K562 (cell line): ENCODE results near the gene GLIS2. TPM values are rescaled to one million over a fixed set of nuclear protein-coding genes. Genes with fewer than 3 reads are reported as not detected.

Experiments
- BCOR ChIP-seq: fragments of 450-650 bp; IDR thresholded peaks from 2 replicates; pipeline ENCODE4 v1.6.1; 2016
- CBX1 ChIP-seq: sonication (generic); IDR thresholded peaks from 2 replicates; pipeline ENCODE4 v1.6.1; 2016; ENCODE audit warnings: antibody characterized with exemption, low read depth, mild to moderate bottlenecking
- HLTF ChIP-seq: fragments of 450-650 bp; IDR thresholded peaks from 2 replicates; pipeline ENCODE4 v1.6.1; 2016
- PHTF2 ChIP-seq: fragments of 250-450 bp; sonication (Bioruptor Pico); IDR thresholded peaks from 2 replicates; pipeline ENCODE4 v1.5.0; 2021; ENCODE audit warnings: mild to moderate bottlenecking
- RAD21 ChIP-seq, 2 experiments: fragments of 250-450 bp in 1 of 2; fragments of 450-650 bp in 1 of 2; sonication (Bioruptor Pico) in 1 of 2; formaldehyde crosslinking in 1 of 2; IDR thresholded peaks in 1 of 2; conservative IDR thresholded peaks in 1 of 2; 2 replicates each; pipeline versions ENCODE4 v1.4.0 to v1.8.0; 2020 to 2022; ENCODE audit warnings: mild to moderate bottlenecking in 2 of 2, moderate library complexity in 1 of 2
- RBM39 ChIP-seq: fragments of 200-400 bp; formaldehyde crosslinking; optimal IDR thresholded peaks from 2 replicates; pipeline ENCODE3; 2018; ENCODE audit warnings: low read depth, low read length
- WHSC1 ChIP-seq: IDR thresholded peaks from one replicate; pipeline ENCODE4 v1.6.1; 2012; ENCODE audit warnings: low read length, control low read depth, inconsistent platforms
- polyA plus RNA-seq, 8 experiments: library from polyadenylated mRNA; depleted of rRNA in 4 of 8; stranded (reverse) in 5 of 8; unstranded in 3 of 8; fragments of >200 nt; fragmentation: Nextera tagmentation in 2 of 8; fragmentation: Illumina TruSeq in 1 of 8; extraction: Ambion mirVana in 2 of 8; extraction: Trizol in 1 of 8; gene quantifications; 2 replicates each; pipeline versions ENCODE4 v1.2.1 to v1.2.3, GENCODE V29; 2011 to 2014; ENCODE audit warnings: inconsistent platforms in 1 of 8, missing spikeins in 1 of 8
- total RNA-seq, 7 experiments: library from RNA; depleted of rRNA in 6 of 7; stranded (reverse); fragments of >200 nt in 6 of 7; fragmentation: Illumina TruSeq in 2 of 7; extraction: Trizol in 2 of 7; gene quantifications; 2 replicates each; pipeline versions ENCODE4 v1.2.1 to v1.2.3, GENCODE V29; 2011 to 2021; ENCODE audit warnings: low replicate concordance in 1 of 7
- TF ChIP-seq, protein P1 (sequence below): sonication (generic); formaldehyde crosslinking; IDR thresholded peaks from 2 replicates; pipeline ENCODE4 v1.8.1; 2023; ENCODE audit warnings: mild to moderate bottlenecking, missing genetic modification reagents
- TF ChIP-seq, protein P2 (sequence below): IDR thresholded peaks from 2 replicates; pipeline ENCODE4 v1.6.1; 2012; ENCODE audit warnings: low read depth, low read length, improper control_type of control experiment, borderline replicate concordance
- TF ChIP-seq, protein P3 (sequence below), 3 experiments: IDR thresholded peaks in 2 of 3; conservative IDR thresholded peaks in 1 of 3; 2 replicates each; pipeline ENCODE4 v1.5.1; 2011 to 2012; ENCODE audit warnings: low read length in 3 of 3, mild to moderate bottlenecking in 3 of 3, control low read depth in 2 of 3, improper control_type of control experiment in 1 of 3, inconsistent platforms in 1 of 3, low read depth in 1 of 3, mixed read lengths in 1 of 3, moderate library complexity in 1 of 3; ENCODE audit not compliant: insufficient read depth in 2 of 3
- TF ChIP-seq, protein P4 (sequence below): sonication (generic); formaldehyde crosslinking; IDR thresholded peaks from 2 replicates; pipeline ENCODE4 v1.8.0; 2022; ENCODE audit warnings: missing genetic modification reagents, mild to moderate bottlenecking, moderate library complexity, borderline replicate concordance

The GLIS2 gene
- total and polyA plus RNA-seq, 9 of the 15 experiments (the other 6 are each of a cell fraction or from before 2014, with no cell fraction given), result 0.10 to 9.0 (median 0.57) TPM

DNA sequence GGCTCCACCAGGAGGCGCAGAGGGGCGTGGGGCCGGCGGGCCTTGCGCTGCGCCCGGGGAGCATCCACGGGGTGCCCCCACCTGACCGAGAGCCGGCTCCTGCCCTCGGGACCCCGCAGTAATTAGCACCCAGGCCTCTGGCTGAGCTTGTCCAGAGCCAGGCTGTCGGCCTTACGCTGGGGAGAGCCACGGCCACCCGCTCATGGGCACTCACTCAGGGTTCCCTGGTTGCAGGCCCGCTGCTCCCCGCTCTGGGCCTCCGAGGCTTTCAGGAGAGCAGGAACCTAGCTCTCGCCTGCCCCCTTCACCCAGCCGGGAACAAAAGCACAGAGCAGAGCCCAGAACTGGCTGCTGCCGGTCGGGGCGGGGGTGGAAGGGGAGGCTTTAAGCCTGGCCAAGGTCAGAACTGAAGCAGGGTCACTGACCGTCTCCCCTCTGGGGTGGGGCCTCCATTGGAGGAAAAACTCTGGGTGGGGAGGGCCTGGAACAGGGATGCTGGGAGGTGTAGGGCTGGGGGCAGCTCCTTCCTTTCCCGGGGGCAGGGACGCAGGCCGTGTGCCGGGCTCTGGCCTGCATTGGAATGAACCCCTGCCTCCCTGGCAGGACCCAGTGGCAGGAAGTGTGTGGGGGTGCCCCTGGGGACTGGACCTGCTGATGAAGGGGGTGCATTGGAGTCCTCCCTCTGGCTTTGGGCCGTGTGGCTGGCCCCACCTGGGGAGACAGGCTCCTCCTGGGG is 12.3 kb downstream of the GLIS2 start (continued):
- TF ChIP-seq, protein P1, sequence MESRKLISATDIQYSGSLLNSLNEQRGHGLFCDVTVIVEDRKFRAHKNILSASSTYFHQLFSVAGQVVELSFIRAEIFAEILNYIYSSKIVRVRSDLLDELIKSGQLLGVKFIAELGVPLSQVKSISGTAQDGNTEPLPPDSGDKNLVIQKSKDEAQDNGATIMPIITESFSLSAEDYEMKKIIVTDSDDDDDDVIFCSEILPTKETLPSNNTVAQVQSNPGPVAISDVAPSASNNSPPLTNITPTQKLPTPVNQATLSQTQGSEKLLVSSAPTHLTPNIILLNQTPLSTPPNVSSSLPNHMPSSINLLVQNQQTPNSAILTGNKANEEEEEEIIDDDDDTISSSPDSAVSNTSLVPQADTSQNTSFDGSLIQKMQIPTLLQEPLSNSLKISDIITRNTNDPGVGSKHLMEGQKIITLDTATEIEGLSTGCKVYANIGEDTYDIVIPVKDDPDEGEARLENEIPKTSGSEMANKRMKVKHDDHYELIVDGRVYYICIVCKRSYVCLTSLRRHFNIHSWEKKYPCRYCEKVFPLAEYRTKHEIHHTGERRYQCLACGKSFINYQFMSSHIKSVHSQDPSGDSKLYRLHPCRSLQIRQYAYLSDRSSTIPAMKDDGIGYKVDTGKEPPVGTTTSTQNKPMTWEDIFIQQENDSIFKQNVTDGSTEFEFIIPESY (CRISPR knock-in tag), result 0 out of 2 replicates have a peak, but pooled peaks have one; percentile 30
- TF ChIP-seq PHTF2 (CRISPR knock-in tag) (no peak), RBM39 (no peak), HLTF (no peak), CBX1 (no peak), BCOR (no peak), RAD21 (CRISPR knock-in tag; conservative IDR thresholded peaks at IDR 0.05 in 1 of 2, IDR thresholded peaks at IDR 0.05 in 1 of 2) (peak in 1 of 2 experiments; percentile 21; a peak in 1 of 4 replicates), WHSC1 (no peak)
- TF ChIP-seq, protein P2, sequence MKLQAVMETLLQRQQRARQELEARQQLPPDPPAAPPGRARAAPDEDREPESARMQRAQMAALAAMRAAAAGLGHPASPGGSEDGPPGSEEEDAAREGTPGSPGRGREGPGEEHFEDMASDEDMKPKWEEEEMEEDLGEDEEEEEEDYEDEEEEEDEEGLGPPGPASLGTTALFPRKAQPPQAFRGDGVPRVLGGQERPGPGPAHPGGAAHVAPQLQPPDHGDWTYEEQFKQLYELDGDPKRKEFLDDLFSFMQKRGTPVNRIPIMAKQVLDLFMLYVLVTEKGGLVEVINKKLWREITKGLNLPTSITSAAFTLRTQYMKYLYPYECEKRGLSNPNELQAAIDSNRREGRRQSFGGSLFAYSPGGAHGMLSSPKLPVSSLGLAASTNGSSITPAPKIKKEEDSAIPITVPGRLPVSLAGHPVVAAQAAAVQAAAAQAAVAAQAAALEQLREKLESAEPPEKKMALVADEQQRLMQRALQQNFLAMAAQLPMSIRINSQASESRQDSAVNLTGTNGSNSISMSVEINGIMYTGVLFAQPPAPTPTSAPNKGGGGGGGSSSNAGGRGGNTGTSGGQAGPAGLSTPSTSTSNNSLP, result no peak
- TF ChIP-seq, protein P3, sequence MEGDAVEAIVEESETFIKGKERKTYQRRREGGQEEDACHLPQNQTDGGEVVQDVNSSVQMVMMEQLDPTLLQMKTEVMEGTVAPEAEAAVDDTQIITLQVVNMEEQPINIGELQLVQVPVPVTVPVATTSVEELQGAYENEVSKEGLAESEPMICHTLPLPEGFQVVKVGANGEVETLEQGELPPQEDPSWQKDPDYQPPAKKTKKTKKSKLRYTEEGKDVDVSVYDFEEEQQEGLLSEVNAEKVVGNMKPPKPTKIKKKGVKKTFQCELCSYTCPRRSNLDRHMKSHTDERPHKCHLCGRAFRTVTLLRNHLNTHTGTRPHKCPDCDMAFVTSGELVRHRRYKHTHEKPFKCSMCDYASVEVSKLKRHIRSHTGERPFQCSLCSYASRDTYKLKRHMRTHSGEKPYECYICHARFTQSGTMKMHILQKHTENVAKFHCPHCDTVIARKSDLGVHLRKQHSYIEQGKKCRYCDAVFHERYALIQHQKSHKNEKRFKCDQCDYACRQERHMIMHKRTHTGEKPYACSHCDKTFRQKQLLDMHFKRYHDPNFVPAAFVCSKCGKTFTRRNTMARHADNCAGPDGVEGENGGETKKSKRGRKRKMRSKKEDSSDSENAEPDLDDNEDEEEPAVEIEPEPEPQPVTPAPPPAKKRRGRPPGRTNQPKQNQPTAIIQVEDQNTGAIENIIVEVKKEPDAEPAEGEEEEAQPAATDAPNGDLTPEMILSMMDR (IDR thresholded peaks at IDR 0.05 in 2 of 3, conservative IDR thresholded peaks at IDR 0.05 in 1 of 3; ENCODE audit: insufficient read depth in 2 of 3, low read depth in 1 of 3, low read length in 3 of 3), result peak in 2 of 3 experiments; percentile 12 to 24; a peak in 1 of 6 replicates
- TF ChIP-seq, protein P4, sequence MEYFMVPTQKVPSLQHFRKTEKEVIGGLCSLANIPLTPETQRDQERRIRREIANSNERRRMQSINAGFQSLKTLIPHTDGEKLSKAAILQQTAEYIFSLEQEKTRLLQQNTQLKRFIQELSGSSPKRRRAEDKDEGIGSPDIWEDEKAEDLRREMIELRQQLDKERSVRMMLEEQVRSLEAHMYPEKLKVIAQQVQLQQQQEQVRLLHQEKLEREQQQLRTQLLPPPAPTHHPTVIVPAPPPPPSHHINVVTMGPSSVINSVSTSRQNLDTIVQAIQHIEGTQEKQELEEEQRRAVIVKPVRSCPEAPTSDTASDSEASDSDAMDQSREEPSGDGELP (CRISPR knock-in tag), result no peak
- TF ChIP-seq, all 486 proteins: peak for 6
